HEK293T (cell line): ENCODE data around the gene CHRNG.
A peak's percentile ranks its signal among the peaks of the same experiment; 100 is the strongest.

Source experiments
- CTCF ChIA-PET: fragments of 350-600 bp; formaldehyde crosslinking; extraction: SDS; loops from one replicate; lab custom pipeline; 2021; ENCODE audit warnings: antibody characterized with exemption, inconsistent platforms; lab: Yijun Ruan, JAX
- POLR2A ChIA-PET: fragments of 350-600 bp; formaldehyde crosslinking; extraction: SDS; loops from one replicate; lab custom pipeline; 2020; ENCODE audit warnings: antibody characterized with exemption, inconsistent platforms; lab: Yijun Ruan, JAX
- DNase-seq: peaks from one replicate; pipeline ENCODE4 v3.0.0; 2012; ENCODE audit warnings: mixed read lengths; ENCODE audit errors: extremely low spot score
- ARNT ChIP-seq: fragments of 450-650 bp; IDR thresholded peaks from 2 replicates; pipeline ENCODE4 v1.6.1; 2017; ENCODE audit warnings: mild to moderate bottlenecking
- BHLHE40 ChIP-seq: fragments of 450-650 bp; IDR thresholded peaks from 2 replicates; pipeline ENCODE4 v1.6.1; 2016; ENCODE audit warnings: mild to moderate bottlenecking, moderate library complexity, borderline replicate concordance
- CTBP1 ChIP-seq: fragments of 450-650 bp; IDR thresholded peaks from 2 replicates; pipeline ENCODE4 v1.6.1; 2016; ENCODE audit warnings: borderline replicate concordance
- ELF4 ChIP-seq: fragments of 450-650 bp; IDR thresholded peaks from 2 replicates; pipeline ENCODE4 v1.6.1; 2017; ENCODE audit warnings: antibody characterized with exemption
- FOXA1 ChIP-seq: fragments of 450-650 bp; IDR thresholded peaks from 2 replicates; pipeline ENCODE4 v1.6.1; 2016; ENCODE audit warnings: mild to moderate bottlenecking
- FOXK2 ChIP-seq: fragments of 450-650 bp; IDR thresholded peaks from 2 replicates; pipeline ENCODE4 v1.6.1; 2016; ENCODE audit warnings: mild to moderate bottlenecking
- FOXM1 ChIP-seq: fragments of 450-650 bp; IDR thresholded peaks from 2 replicates; pipeline ENCODE4 v1.6.1; 2017; ENCODE audit warnings: mild to moderate bottlenecking, borderline replicate concordance
- HDGF ChIP-seq: fragments of 450-650 bp; IDR thresholded peaks from 2 replicates; pipeline ENCODE4 v1.6.1; 2017; ENCODE audit warnings: antibody characterized with exemption, borderline replicate concordance
- L3MBTL2 ChIP-seq: fragments of 450-650 bp; conservative IDR thresholded peaks from 2 replicates; pipeline ENCODE4 v1.6.1; 2016; ENCODE audit warnings: mild to moderate bottlenecking
- LEF1 ChIP-seq: fragments of 450-650 bp; IDR thresholded peaks from 2 replicates; pipeline ENCODE4 v1.6.1; 2017; ENCODE audit warnings: mild to moderate bottlenecking, borderline replicate concordance
- NFRKB ChIP-seq: fragments of 450-650 bp; IDR thresholded peaks from 2 replicates; pipeline ENCODE4 v1.6.1; 2016; ENCODE audit warnings: mild to moderate bottlenecking, moderate library complexity
- PKNOX1 ChIP-seq: fragments of 450-650 bp; IDR thresholded peaks from 2 replicates; pipeline ENCODE4 v1.6.1; 2016
- SP1 ChIP-seq: fragments of 450-650 bp; IDR thresholded peaks from 2 replicates; pipeline ENCODE4 v1.6.1; 2017
- SUZ12 ChIP-seq: fragments of 450-650 bp; IDR thresholded peaks from 2 replicates; pipeline ENCODE4 v1.6.1; 2016; ENCODE audit warnings: mild to moderate bottlenecking
- TARDBP ChIP-seq: fragments of 450-650 bp; IDR thresholded peaks from 2 replicates; pipeline ENCODE4 v1.6.1; 2016
- ZNF384 ChIP-seq: fragments of 450-650 bp; IDR thresholded peaks from 2 replicates; pipeline ENCODE4 v1.6.1; 2016

CHRNG gene

GRCh38 chr2:232540441-232541041, 1.0 kb downstream of the CHRNG start:
- POLR2A ChIA-PET, result no interaction called here
- DNase-seq, result no peak

GRCh38 chr2:232541195-232541960, 1.9 kb downstream of the CHRNG start:
- DNase-seq, result no peak
- CTCF ChIA-PET, result no interaction called here
- POLR2A ChIA-PET, result no interaction called here
- TF ChIP-seq NFRKB, result no peak
- no peak for TF ChIP-seq BHLHE40
- TF ChIP-seq HDGF, result no peak
- no peak for TF ChIP-seq ARNT
- TF ChIP-seq SP1, result no peak
- no peak for TF ChIP-seq SUZ12
- no peak for TF ChIP-seq ELF4
- TF ChIP-seq FOXM1, result no peak
- TF ChIP-seq L3MBTL2, result no peak
- no peak for TF ChIP-seq TARDBP
- TF ChIP-seq PKNOX1, result no peak
- TF ChIP-seq FOXK2, result no peak
- TF ChIP-seq FOXA1, result no peak
- no peak for TF ChIP-seq LEF1
- no peak for TF ChIP-seq CTBP1
- no peak for TF ChIP-seq ZNF384

More at GRCh38 chr2:232540441-232541041, 1.0 kb downstream of the CHRNG start:
- CTCF ChIA-PET, result no interaction called here
- TF ChIP-seq TARDBP (no peak), BHLHE40 (no peak), ARNT (no peak), LEF1 (no peak), PKNOX1 (no peak), SP1 (no peak), SUZ12 (no peak), NFRKB (no peak), L3MBTL2 (no peak), HDGF (no peak)

- ChIA-PET CTCF (no interaction called here), POLR2A (interaction anchor here (0.9 kb wide), 1 partner anchor 8 kb away, joined by 4 read pairs; the partner anchor contains the start of genes EIF4E2 and TIGD1)
- no peak for DNase-seq
- TF ChIP-seq ZNF384 (no peak), SUZ12 (no peak), ELF4 (no peak), ARNT (no peak)
These were observed 2.6 kb downstream of the CHRNG start for GRCh38 chr2:232541961-232542714.

- CTCF ChIA-PET, result no interaction called here
- peak; percentile 3 for DNase-seq
- POLR2A ChIA-PET, result interaction anchor here (0.9 kb wide), 1 partner anchor 8 kb away, joined by 4 read pairs; the partner anchor contains the start of genes EIF4E2 and TIGD1
- TF ChIP-seq PKNOX1 (no peak), SUZ12 (no peak), L3MBTL2 (no peak)
These were observed 3.4 kb downstream of the CHRNG start for GRCh38 chr2:232542715-232543467.

GRCh38 chr2:232543491-232543890, 4.0 kb downstream of the CHRNG start:
- TF ChIP-seq FOXK2 (no peak), SUZ12 (no peak), FOXM1 (no peak), CTBP1 (no peak), PKNOX1 (no peak), BHLHE40 (no peak), L3MBTL2 (no peak), ZNF384 (no peak), LEF1 (no peak), NFRKB (no peak), ARNT (no peak)
- no peak for DNase-seq
- POLR2A ChIA-PET, result no interaction called here
- CTCF ChIA-PET, result no interaction called here
